ENCODE measurements around the gene ITGAV.

The ITGAV gene

DNA sequence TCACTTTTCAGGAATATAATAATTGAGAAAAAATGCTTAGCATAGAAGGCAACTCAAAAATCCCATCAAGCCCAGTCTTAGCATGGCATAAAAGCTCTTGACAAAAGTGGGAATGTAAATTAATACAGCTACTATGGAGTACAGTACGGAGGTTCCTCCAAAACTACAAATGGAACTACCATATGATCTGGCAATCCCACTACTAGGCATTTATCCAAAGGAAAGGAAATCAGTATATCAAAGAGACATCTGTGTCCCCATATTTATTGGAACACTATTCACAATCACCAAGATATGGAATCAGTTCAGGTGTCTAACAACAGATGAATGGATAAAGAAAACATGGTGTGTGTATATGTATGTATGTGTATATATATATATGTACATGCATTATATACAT, 28.8 kb downstream of the ITGAV start:
- Mint-ChIP-seq H3K36me3 (ENCODE audit: low read depth) (peaks cover 16% of the 10 kb centered on the region), H3K4me1 (peaks cover 8% of the 10 kb centered on the region), H3K4me3 (no peak overlapping the region), H3K9me3 (no peaks in the 10 kb centered on the region), H3K27me3 (ENCODE audit: low read depth) (no peaks in the 10 kb centered on the region), H3K27ac (no peak overlapping the region)
- TF ChIP-seq, protein P1, sequence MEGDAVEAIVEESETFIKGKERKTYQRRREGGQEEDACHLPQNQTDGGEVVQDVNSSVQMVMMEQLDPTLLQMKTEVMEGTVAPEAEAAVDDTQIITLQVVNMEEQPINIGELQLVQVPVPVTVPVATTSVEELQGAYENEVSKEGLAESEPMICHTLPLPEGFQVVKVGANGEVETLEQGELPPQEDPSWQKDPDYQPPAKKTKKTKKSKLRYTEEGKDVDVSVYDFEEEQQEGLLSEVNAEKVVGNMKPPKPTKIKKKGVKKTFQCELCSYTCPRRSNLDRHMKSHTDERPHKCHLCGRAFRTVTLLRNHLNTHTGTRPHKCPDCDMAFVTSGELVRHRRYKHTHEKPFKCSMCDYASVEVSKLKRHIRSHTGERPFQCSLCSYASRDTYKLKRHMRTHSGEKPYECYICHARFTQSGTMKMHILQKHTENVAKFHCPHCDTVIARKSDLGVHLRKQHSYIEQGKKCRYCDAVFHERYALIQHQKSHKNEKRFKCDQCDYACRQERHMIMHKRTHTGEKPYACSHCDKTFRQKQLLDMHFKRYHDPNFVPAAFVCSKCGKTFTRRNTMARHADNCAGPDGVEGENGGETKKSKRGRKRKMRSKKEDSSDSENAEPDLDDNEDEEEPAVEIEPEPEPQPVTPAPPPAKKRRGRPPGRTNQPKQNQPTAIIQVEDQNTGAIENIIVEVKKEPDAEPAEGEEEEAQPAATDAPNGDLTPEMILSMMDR (IDR thresholded peaks at IDR 0.05; ENCODE audit: unreplicated experiment in 3 of 3), result no peak

GRCh38 chr2:186623084-186623483, 33.2 kb downstream of the ITGAV start:
- Mint-ChIP-seq H3K4me3 (no peak overlapping the region), H3K9me3 (no peaks in the 10 kb centered on the region), H3K27ac (no peak overlapping the region), H3K27me3 (ENCODE audit: low read depth) (no peaks in the 10 kb centered on the region), H3K36me3 (ENCODE audit: low read depth) (peaks cover 32% of the 10 kb centered on the region), H3K4me1 (no peaks in the 10 kb centered on the region)
- TF ChIP-seq, protein P1 (IDR thresholded peaks at IDR 0.05; ENCODE audit: unreplicated experiment in 3 of 3), result no peak

- peaks cover 30% of the 10 kb centered on the region for H3K36me3 Mint-ChIP-seq (ENCODE audit: low read depth)
- no peaks in the 10 kb centered on the region for H3K9me3 Mint-ChIP-seq
- no peaks in the 10 kb centered on the region for H3K27me3 Mint-ChIP-seq (ENCODE audit: low read depth)
- no peaks in the 10 kb centered on the region for H3K4me1 Mint-ChIP-seq
- no peak overlapping the region for H3K27ac Mint-ChIP-seq
- TF ChIP-seq, protein P1 (IDR thresholded peaks at IDR 0.05; ENCODE audit: unreplicated experiment in 3 of 3), result no peak
- H3K4me3 Mint-ChIP-seq, result no peak overlapping the region
Measured at GRCh38 chr2:186624276-186624675, 34.4 kb downstream of the ITGAV start.

- Mint-ChIP-seq H3K27me3 (ENCODE audit: low read depth) (no peaks in the 10 kb centered on the region), H3K9me3 (no peaks in the 10 kb centered on the region), H3K4me3 (no peak overlapping the region), H3K36me3 (ENCODE audit: low read depth) (peaks cover 11% of the 10 kb centered on the region), H3K4me1 (no peaks in the 10 kb centered on the region), H3K27ac (no peak overlapping the region)
- TF ChIP-seq, protein P1 (IDR thresholded peaks at IDR 0.05; ENCODE audit: unreplicated experiment in 3 of 3), result no peak
Measured at GRCh38 chr2:186629250-186629996, 39.6 kb downstream of the ITGAV start.

DNA sequence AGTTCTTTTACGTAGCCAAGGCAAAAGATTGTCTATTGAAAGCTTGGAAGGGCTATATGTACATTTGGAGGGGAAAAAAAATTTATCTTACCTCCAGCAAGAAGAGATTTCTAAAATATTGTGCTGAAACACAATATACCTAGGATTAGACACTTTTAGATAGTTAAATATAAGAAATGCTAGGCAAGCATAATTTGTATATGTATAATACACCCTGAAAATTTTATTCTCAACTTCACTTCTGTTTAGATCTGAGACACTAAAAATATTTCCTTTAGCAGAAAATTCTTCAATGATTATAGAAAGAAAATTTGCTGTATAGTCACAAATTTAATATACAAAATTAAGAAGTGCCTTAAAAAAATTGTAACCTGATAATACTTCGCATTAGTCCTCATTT, 42.6 kb downstream of the ITGAV start:
- no peak overlapping the region for H3K4me3 Mint-ChIP-seq
- no peaks in the 10 kb centered on the region for H3K27me3 Mint-ChIP-seq (ENCODE audit: low read depth)
- H3K4me1 Mint-ChIP-seq, result no peaks in the 10 kb centered on the region
- peaks cover 3% of the 10 kb centered on the region for H3K36me3 Mint-ChIP-seq (ENCODE audit: low read depth)
- H3K9me3 Mint-ChIP-seq, result no peaks in the 10 kb centered on the region
- TF ChIP-seq, protein P1 (IDR thresholded peaks at IDR 0.05; ENCODE audit: unreplicated experiment in 3 of 3), result no peak
- no peak overlapping the region for H3K27ac Mint-ChIP-seq

DNA sequence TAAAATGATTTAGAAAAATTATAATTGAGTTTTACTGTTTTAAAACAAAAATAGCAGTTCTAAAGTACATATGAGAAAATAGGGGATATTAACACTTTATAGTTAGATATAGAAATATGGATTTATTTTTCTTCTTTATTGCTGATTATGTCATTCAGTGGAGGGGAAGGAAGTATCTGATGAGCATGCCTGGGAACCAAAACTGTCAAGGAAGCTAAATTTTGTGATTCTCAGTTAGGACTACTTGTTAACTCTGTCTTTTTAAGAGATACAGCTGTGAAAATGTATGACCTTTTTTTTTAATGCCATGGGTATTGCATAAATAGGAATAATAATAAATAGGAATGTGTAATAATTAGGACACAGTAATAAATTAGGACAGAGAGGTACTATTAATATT, 44.8 kb downstream of the ITGAV start:
- no peaks in the 10 kb centered on the region for H3K4me1 Mint-ChIP-seq
- H3K27ac Mint-ChIP-seq, result no peak overlapping the region
- no peaks in the 10 kb centered on the region for H3K27me3 Mint-ChIP-seq (ENCODE audit: low read depth)
- TF ChIP-seq, protein P1 (IDR thresholded peaks at IDR 0.05; ENCODE audit: unreplicated experiment in 3 of 3), result no peak
- no peak overlapping the region for H3K4me3 Mint-ChIP-seq
- peaks cover 7% of the 10 kb centered on the region for H3K36me3 Mint-ChIP-seq (ENCODE audit: low read depth)
- no peaks in the 10 kb centered on the region for H3K9me3 Mint-ChIP-seq
